ENCODE measurements around the gene PHC2. TPM values are rescaled to one million over a fixed set of nuclear protein-coding genes. Genes with fewer than 3 reads are reported as not detected.
A peak's percentile ranks its signal among the peaks of the same experiment; 100 is the strongest.

PHC2 gene
- total RNA-seq, 1 donor from 2014 or later: 287 TPM

GRCh38 chr1:33443705-33444180, 12.8 kb upstream of the PHC2 start:
- H3K27ac Mint-ChIP-seq (ENCODE audit: unreplicated experiment): no peak overlapping the region
- no peak for DNase-seq
- H3K4me3 Mint-ChIP-seq (ENCODE audit: unreplicated experiment): no peak overlapping the region
- TF ChIP-seq, protein P1, sequence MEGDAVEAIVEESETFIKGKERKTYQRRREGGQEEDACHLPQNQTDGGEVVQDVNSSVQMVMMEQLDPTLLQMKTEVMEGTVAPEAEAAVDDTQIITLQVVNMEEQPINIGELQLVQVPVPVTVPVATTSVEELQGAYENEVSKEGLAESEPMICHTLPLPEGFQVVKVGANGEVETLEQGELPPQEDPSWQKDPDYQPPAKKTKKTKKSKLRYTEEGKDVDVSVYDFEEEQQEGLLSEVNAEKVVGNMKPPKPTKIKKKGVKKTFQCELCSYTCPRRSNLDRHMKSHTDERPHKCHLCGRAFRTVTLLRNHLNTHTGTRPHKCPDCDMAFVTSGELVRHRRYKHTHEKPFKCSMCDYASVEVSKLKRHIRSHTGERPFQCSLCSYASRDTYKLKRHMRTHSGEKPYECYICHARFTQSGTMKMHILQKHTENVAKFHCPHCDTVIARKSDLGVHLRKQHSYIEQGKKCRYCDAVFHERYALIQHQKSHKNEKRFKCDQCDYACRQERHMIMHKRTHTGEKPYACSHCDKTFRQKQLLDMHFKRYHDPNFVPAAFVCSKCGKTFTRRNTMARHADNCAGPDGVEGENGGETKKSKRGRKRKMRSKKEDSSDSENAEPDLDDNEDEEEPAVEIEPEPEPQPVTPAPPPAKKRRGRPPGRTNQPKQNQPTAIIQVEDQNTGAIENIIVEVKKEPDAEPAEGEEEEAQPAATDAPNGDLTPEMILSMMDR (IDR thresholded peaks at IDR 0.05; ENCODE audit: partially characterized antibody, unreplicated experiment): no peak
- no peaks in the 10 kb centered on the region for H3K36me3 Mint-ChIP-seq (ENCODE audit: unreplicated experiment)
- peaks cover 17% of the 10 kb centered on the region for H3K4me1 Mint-ChIP-seq (ENCODE audit: low read depth, unreplicated experiment)
- H3K27me3 Mint-ChIP-seq (ENCODE audit: unreplicated experiment): peaks cover 2% of the 10 kb centered on the region
- H3K9me3 Mint-ChIP-seq (ENCODE audit: unreplicated experiment): peaks cover 9% of the 10 kb centered on the region

DNA sequence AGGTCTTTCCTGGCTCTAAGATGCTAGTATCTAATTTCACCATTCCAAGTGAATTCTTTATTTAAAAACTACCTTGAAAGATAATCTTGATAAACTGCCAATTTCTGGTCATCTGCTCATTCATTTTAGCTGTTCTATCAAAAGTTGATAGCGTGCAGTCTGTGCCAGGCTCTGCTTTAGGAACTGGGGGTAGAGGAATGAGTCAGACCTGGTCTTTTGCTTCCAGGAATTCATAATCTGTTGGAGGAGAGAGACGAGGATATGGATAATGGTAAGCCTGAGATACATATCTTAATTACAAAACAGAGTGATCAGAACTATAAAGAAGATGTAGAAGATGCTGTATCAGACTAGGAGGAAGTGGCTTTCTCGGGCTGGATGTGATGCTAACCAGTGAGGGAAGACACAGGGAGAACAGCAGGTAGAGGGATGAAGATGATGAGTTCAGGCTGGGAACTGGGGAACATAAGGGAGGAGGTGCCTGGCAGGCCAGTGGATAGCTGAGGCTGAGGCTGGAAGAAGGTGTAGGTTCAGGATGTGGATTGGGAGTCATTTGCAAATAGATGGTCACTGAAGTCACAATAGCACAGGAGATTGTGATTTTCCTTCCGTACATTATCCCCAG, 12.3 kb upstream of the PHC2 start:
- Mint-ChIP-seq H3K27ac (ENCODE audit: unreplicated experiment) (no peak overlapping the region), H3K36me3 (ENCODE audit: unreplicated experiment) (no peaks in the 10 kb centered on the region), H3K9me3 (ENCODE audit: unreplicated experiment) (peaks cover 9% of the 10 kb centered on the region), H3K4me1 (ENCODE audit: low read depth, unreplicated experiment) (peaks cover 20% of the 10 kb centered on the region), H3K27me3 (ENCODE audit: unreplicated experiment) (peaks cover 2% of the 10 kb centered on the region), H3K4me3 (ENCODE audit: unreplicated experiment) (no peak overlapping the region)
- TF ChIP-seq, protein P1 (IDR thresholded peaks at IDR 0.05; ENCODE audit: partially characterized antibody, unreplicated experiment): no peak
- DNase-seq: no peak

- no peak for DNase-seq
- Mint-ChIP-seq H3K9me3 (ENCODE audit: unreplicated experiment) (peaks cover 14% of the 10 kb centered on the region), H3K27ac (ENCODE audit: unreplicated experiment) (peak overlapping the region; percentile 22), H3K27me3 (ENCODE audit: unreplicated experiment) (peaks cover 7% of the 10 kb centered on the region), H3K4me3 (ENCODE audit: unreplicated experiment) (no peak overlapping the region), H3K4me1 (ENCODE audit: low read depth, unreplicated experiment) (peaks cover 26% of the 10 kb centered on the region), H3K36me3 (ENCODE audit: unreplicated experiment) (no peaks in the 10 kb centered on the region)
- TF ChIP-seq, protein P1 (IDR thresholded peaks at IDR 0.05; ENCODE audit: partially characterized antibody, unreplicated experiment): no peak
These were observed 11.2 kb upstream of the PHC2 start for GRCh38 chr1:33442141-33442540.

GRCh38 chr1:33441088-33441745, 10.3 kb upstream of the PHC2 start:
- TF ChIP-seq, protein P1 (IDR thresholded peaks at IDR 0.05; ENCODE audit: partially characterized antibody, unreplicated experiment): no peak
- Mint-ChIP-seq H3K27me3 (ENCODE audit: unreplicated experiment) (peaks cover 7% of the 10 kb centered on the region), H3K4me3 (ENCODE audit: unreplicated experiment) (no peak overlapping the region), H3K4me1 (ENCODE audit: low read depth, unreplicated experiment) (peaks cover 34% of the 10 kb centered on the region), H3K27ac (ENCODE audit: unreplicated experiment) (no peak overlapping the region), H3K36me3 (ENCODE audit: unreplicated experiment) (no peaks in the 10 kb centered on the region), H3K9me3 (ENCODE audit: unreplicated experiment) (peaks cover 11% of the 10 kb centered on the region)
- no peak for DNase-seq

- Mint-ChIP-seq H3K36me3 (ENCODE audit: unreplicated experiment) (no peaks in the 10 kb centered on the region), H3K27ac (ENCODE audit: unreplicated experiment) (no peak overlapping the region), H3K27me3 (ENCODE audit: unreplicated experiment) (peaks cover 9% of the 10 kb centered on the region), H3K4me3 (ENCODE audit: unreplicated experiment) (no peak overlapping the region), H3K4me1 (ENCODE audit: low read depth, unreplicated experiment) (peaks cover 45% of the 10 kb centered on the region), H3K9me3 (ENCODE audit: unreplicated experiment) (peaks cover 15% of the 10 kb centered on the region)
- DNase-seq: no peak
- TF ChIP-seq, protein P1 (IDR thresholded peaks at IDR 0.05; ENCODE audit: partially characterized antibody, unreplicated experiment): no peak
These were observed 8.8 kb upstream of the PHC2 start for GRCh38 chr1:33439662-33440061.

Data from glutamatergic neuron (in vitro differentiated cells).